Measurements from ENCODE around the gene DDX17.

DNA sequence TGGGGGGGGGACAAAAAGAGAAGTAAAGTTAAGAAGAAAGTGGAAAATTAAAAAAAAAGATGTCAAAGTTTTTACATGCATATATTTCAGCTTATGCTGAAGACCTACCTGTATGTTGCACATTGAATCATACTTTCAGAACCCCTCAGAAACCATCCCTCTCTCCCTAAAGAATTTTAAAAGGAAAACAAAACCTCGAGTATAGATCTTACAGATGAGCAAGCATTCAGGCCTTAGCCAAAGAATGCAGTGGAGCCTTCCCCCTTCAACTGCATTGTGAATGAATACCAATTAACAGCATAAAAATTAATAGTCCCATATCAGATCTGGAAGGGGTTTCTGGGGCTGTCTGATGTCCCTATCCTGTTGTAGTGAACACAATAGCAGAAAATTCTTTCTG, 21.9 kb downstream of the DDX17 start:
- TF ChIP-seq, protein P1, sequence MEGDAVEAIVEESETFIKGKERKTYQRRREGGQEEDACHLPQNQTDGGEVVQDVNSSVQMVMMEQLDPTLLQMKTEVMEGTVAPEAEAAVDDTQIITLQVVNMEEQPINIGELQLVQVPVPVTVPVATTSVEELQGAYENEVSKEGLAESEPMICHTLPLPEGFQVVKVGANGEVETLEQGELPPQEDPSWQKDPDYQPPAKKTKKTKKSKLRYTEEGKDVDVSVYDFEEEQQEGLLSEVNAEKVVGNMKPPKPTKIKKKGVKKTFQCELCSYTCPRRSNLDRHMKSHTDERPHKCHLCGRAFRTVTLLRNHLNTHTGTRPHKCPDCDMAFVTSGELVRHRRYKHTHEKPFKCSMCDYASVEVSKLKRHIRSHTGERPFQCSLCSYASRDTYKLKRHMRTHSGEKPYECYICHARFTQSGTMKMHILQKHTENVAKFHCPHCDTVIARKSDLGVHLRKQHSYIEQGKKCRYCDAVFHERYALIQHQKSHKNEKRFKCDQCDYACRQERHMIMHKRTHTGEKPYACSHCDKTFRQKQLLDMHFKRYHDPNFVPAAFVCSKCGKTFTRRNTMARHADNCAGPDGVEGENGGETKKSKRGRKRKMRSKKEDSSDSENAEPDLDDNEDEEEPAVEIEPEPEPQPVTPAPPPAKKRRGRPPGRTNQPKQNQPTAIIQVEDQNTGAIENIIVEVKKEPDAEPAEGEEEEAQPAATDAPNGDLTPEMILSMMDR (IDR thresholded peaks at IDR 0.05 in 4 of 5, conservative IDR thresholded peaks at IDR 0.05 in 1 of 5), result no peak
- TF ChIP-seq POLR2A (IDR thresholded peaks at IDR 0.05), result no peak

All from gastrocnemius medialis (tissue), 4 donors.